Measurements from ENCODE around the gene BCOR. TPM values are rescaled to one million over a fixed set of nuclear protein-coding genes. Genes with fewer than 3 reads are reported as not detected.

The BCOR gene
- total RNA-seq, 1 donor from 2014 or later: 33.2 TPM

DNA sequence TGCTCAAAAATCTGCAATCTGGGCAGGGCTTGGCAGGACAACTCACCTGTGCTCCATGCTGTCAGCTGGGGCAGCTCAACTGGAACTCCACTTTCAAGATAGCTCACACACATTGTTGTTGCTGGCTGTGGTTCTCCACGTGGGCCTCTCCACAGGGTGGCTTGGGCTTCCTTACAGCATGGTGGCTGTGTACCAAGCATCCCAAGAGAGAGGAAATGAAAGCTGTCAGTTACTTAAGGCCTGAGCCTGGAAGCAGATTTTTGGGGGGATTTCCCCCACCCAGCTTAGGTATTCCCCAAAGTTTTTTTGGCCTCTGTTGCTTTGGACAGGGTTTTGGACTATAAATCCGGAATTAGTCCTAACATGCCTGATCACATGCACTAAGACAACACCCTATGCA, 81.0 kb downstream of the BCOR start:
- no peaks in the 10 kb centered on the region for H3K36me3 Mint-ChIP-seq (ENCODE audit: low read depth)
- peaks cover 14% of the 10 kb centered on the region for H3K4me1 Mint-ChIP-seq
- TF ChIP-seq, protein P1, sequence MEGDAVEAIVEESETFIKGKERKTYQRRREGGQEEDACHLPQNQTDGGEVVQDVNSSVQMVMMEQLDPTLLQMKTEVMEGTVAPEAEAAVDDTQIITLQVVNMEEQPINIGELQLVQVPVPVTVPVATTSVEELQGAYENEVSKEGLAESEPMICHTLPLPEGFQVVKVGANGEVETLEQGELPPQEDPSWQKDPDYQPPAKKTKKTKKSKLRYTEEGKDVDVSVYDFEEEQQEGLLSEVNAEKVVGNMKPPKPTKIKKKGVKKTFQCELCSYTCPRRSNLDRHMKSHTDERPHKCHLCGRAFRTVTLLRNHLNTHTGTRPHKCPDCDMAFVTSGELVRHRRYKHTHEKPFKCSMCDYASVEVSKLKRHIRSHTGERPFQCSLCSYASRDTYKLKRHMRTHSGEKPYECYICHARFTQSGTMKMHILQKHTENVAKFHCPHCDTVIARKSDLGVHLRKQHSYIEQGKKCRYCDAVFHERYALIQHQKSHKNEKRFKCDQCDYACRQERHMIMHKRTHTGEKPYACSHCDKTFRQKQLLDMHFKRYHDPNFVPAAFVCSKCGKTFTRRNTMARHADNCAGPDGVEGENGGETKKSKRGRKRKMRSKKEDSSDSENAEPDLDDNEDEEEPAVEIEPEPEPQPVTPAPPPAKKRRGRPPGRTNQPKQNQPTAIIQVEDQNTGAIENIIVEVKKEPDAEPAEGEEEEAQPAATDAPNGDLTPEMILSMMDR (conservative IDR thresholded peaks at IDR 0.05): no peak
- H3K27ac Mint-ChIP-seq (ENCODE audit: unreplicated experiment): no peak overlapping the region
- DNase-seq (ENCODE audit: low read depth, low spot score): no peak
- H3K4me3 Mint-ChIP-seq: no peak overlapping the region
- no peaks in the 10 kb centered on the region for H3K9me3 Mint-ChIP-seq
- peaks cover 8% of the 10 kb centered on the region for H3K27me3 Mint-ChIP-seq (ENCODE audit: low read depth)

DNA sequence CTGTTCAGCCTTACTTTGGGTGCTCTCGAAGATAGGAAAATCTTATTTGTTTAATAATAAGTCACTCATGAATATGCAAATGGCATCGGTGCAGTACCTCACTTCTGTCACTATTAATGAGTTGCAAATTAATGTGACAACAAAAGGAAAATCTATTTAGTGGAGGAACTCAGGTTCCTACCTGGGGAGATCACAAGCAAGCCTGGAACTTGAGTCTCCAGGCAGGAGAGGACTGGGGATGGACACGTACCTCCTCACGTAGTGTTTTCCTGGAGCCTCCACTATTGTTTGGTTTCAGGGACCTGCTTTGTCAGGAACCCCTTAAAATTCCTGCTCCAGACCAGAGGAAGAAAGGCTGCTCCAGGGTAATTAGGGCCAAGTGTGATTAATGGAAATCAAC, 82.1 kb downstream of the BCOR start:
- Mint-ChIP-seq H3K4me1 (peaks cover 24% of the 10 kb centered on the region), H3K36me3 (ENCODE audit: low read depth) (no peaks in the 10 kb centered on the region), H3K27me3 (ENCODE audit: low read depth) (peaks cover 11% of the 10 kb centered on the region), H3K4me3 (peak overlapping the region; percentile 50), H3K9me3 (no peaks in the 10 kb centered on the region), H3K27ac (ENCODE audit: unreplicated experiment) (no peak overlapping the region)
- DNase-seq (ENCODE audit: low read depth, low spot score): no peak
- TF ChIP-seq, protein P1 (conservative IDR thresholded peaks at IDR 0.05): no peak

DNA sequence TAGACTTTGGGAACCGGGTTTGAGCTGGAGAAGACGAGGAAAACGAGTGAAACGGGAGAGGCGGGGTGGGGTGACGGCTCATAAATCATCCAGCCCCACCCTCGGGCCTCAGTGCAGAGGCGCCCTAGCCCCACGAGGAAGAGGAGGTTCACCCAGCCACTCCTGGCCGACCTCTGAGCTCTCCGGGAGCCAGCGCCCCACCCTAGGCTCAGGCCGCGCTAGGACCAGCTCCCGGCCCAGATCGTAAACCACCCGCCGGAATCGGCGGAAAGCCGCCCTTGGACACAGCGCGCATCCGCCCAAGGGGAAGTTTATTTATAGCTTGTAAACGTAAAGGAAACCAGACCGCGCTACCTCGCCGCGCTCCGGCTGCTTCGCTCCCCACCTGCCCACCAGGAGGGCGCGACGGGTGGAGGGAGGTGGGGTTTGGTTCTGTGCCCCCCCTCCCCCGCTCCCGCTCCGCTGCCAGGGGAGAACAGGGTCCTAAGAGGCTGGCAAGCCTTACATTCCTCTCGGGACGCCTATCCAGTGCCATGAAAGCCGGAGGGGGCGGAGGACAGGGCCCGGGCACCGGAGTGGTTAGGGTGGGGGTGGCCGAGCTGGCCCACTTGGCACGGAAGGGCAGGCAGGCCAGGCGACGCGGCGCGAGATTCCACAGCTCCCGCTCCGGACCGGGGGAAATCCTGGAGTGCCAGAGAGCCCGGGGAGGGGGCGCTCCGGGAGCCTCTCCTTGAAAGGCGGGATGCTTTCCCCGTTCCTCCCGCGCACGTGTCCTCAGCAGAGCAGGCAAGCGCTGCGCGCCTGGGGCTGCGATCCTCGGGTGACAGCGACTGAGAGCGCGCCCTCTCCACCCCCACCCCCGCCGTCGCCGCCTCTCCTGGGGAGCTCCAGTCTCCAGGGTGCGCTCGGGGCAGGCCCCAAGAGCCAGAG, 84.2 kb downstream of the BCOR start:
- TF ChIP-seq, protein P1 (conservative IDR thresholded peaks at IDR 0.05): no peak
- H3K27me3 Mint-ChIP-seq (ENCODE audit: low read depth): peaks cover 22% of the 10 kb centered on the region
- H3K4me3 Mint-ChIP-seq: peak overlapping the region; percentile 82
- H3K27ac Mint-ChIP-seq (ENCODE audit: unreplicated experiment): no peak overlapping the region
- peaks cover 43% of the 10 kb centered on the region for H3K4me1 Mint-ChIP-seq
- no peaks in the 10 kb centered on the region for H3K36me3 Mint-ChIP-seq (ENCODE audit: low read depth)
- H3K9me3 Mint-ChIP-seq: no peaks in the 10 kb centered on the region
- no peak for DNase-seq (ENCODE audit: low read depth, low spot score)

DNA sequence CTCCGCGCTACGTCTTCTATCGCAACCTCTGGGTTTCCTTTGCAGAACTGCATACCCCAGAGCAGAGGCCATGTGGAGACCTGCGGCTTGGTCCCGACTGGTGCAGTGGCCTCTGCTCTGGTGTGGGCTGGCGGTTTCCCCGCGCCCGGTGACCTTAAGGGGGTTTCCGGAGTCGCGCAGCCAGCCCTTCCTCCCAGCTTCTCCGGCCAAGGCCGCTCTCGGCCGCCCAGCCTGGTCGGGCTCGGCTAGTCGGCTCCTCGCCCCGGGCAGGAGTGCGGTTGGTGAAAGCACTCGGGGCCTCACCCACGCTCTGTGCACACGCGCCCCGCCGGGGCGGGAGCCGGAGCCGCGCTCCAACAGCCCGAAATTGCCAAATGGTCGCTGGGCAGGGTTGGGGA, 84.9 kb downstream of the BCOR start:
- TF ChIP-seq, protein P1 (conservative IDR thresholded peaks at IDR 0.05): no peak
- H3K36me3 Mint-ChIP-seq (ENCODE audit: low read depth): no peaks in the 10 kb centered on the region
- H3K27ac Mint-ChIP-seq (ENCODE audit: unreplicated experiment): peak overlapping the region; percentile 89
- peaks cover 50% of the 10 kb centered on the region for H3K4me1 Mint-ChIP-seq
- H3K27me3 Mint-ChIP-seq (ENCODE audit: low read depth): peaks cover 26% of the 10 kb centered on the region
- H3K9me3 Mint-ChIP-seq: no peaks in the 10 kb centered on the region
- DNase-seq (ENCODE audit: low read depth, low spot score): no peak
- H3K4me3 Mint-ChIP-seq: peak overlapping the region; percentile 82

DNA sequence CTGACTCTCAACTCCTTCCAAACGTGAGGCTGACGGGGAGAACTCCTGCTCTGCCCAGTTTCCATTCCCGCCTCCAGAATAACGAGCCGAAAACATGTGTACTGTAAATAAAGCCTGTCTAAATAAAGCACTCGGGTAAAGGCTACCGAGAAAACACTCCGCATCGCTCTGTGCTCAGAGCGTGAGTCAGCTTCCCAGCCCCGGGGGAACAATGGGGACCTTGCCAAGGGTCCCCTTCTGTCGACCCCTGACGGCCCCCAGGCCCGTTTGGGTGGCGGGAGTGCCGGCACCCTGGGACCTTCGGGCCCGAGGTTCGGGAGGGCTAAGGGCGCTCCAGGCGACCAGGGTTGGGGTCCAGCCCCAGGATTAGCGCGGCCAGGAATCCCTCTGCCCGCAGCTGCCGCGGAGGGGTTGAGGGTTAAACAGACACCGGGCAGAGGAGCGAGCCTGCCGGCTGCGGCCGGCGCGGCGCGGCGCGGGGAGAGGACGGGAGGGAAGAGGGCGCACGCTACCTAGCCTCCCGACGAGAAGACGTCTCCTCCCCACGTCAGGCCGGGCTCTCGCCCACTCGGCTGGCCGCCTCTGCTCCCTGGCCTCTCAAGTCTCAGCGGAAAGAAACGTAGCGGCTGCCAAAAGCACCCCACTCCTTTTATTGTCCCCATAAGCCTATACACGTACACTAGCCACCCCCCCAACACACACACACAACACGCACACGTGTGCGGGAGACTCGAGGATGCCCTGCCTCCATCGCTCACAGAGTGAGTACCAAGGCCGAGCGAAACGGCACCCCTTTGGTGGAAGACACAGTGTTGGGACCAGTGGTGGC, 85.5 kb downstream of the BCOR start:
- Mint-ChIP-seq H3K27ac (ENCODE audit: unreplicated experiment) (peak overlapping the region; percentile 89), H3K4me1 (peaks cover 56% of the 10 kb centered on the region), H3K9me3 (no peaks in the 10 kb centered on the region), H3K27me3 (ENCODE audit: low read depth) (peaks cover 32% of the 10 kb centered on the region), H3K36me3 (ENCODE audit: low read depth) (no peaks in the 10 kb centered on the region), H3K4me3 (peak overlapping the region; percentile 86)
- TF ChIP-seq, protein P1 (conservative IDR thresholded peaks at IDR 0.05): no peak
- no peak for DNase-seq (ENCODE audit: low read depth, low spot score)

Data from neural crest cell (in vitro differentiated cells).